ENCODE data around the gene KRTAP10-12.
A peak's percentile ranks its signal among the peaks of the same experiment; 100 is the strongest.

The KRTAP10-12 gene

DNA sequence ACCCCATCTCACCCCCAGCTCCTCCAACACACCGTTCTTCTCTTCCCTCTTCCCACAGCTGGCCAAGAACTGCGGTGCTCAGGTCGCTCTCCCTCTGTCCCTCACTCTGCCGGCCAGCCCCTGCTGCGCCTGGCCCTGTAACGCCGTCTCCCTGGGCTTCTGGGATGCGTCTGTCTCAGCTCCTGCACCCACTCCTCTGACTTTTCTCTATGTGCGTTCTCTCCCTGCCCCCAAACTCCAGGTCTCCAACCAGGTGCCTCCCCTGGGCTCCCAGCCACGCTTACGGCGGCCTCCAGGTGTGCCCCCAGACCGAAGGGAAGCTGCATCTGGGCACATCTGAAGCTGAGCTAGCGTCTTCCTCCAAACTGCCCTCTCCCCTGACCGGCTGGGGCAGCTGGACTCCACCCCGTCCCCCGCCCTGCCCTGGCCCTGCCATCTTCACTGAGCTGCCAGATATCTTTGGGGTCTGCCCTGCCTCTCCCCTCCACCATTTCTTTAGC is 2.6 kb downstream of the KRTAP10-12 start:
- no peak overlapping the region for H3K27ac Mint-ChIP-seq
- peaks cover 7% of the 10 kb centered on the region for H3K9me3 Mint-ChIP-seq
- H3K27me3 Mint-ChIP-seq (ENCODE audit: low read depth, poor library complexity) = peaks cover 73% of the 10 kb centered on the region
- DNase-seq = no peak
- H3K4me1 Mint-ChIP-seq = peaks cover 74% of the 10 kb centered on the region
- no peaks in the 10 kb centered on the region for H3K36me3 Mint-ChIP-seq (ENCODE audit: low read depth)
- TF ChIP-seq, protein P1, sequence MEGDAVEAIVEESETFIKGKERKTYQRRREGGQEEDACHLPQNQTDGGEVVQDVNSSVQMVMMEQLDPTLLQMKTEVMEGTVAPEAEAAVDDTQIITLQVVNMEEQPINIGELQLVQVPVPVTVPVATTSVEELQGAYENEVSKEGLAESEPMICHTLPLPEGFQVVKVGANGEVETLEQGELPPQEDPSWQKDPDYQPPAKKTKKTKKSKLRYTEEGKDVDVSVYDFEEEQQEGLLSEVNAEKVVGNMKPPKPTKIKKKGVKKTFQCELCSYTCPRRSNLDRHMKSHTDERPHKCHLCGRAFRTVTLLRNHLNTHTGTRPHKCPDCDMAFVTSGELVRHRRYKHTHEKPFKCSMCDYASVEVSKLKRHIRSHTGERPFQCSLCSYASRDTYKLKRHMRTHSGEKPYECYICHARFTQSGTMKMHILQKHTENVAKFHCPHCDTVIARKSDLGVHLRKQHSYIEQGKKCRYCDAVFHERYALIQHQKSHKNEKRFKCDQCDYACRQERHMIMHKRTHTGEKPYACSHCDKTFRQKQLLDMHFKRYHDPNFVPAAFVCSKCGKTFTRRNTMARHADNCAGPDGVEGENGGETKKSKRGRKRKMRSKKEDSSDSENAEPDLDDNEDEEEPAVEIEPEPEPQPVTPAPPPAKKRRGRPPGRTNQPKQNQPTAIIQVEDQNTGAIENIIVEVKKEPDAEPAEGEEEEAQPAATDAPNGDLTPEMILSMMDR (IDR thresholded peaks at IDR 0.05) = no peak
- peak overlapping the region; percentile 25 for H3K4me3 Mint-ChIP-seq

DNA sequence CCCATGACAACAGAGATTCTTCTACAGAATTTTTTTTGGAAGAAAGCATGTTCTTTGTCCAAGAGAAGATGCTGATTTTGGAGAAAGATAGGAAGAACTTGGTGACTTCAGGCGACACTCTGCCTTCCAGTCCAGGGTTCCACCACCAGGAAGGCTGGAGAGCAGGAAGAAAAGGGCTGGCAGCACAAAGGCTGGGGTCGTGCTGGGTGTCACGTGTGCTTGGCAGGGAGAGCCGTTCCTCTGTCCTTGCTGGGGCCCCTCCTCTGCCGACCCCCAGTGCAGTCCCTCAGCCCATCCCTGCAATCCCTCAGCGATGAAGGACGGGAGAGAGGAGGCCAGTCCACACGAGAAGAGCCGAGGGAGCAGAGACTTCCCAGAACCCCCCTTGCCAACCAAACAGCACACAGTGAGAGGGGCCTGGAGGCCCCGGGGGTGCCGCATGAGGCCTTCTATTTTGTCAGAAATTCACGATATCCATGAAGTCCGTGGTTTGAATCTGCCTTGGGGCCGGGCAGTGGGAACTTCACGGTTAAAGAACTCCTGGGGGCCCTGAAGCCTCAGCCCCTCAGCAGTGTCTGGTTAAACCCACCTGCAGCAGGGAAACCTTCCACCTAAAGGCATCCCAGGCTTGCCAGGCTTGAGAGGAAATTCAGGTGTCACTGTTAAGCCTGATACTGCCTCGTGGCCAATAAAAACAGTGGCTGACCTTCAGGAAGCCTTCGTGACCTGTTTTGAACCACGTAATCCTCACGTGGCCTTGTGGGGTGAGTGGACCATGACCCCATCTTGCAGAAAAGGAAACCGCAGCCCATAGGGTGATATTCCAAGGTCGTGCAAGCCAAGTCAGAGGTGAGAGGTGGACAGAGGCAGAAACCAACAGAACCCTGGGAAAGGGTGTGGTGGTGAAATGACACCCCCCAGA is 3.4 kb downstream of the KRTAP10-12 start:
- Mint-ChIP-seq H3K4me3 (no peak overlapping the region), H3K27ac (no peak overlapping the region), H3K36me3 (ENCODE audit: low read depth) (no peaks in the 10 kb centered on the region), H3K27me3 (ENCODE audit: low read depth, poor library complexity) (peaks cover 81% of the 10 kb centered on the region), H3K9me3 (peaks cover 10% of the 10 kb centered on the region), H3K4me1 (peaks cover 69% of the 10 kb centered on the region)
- no peak for DNase-seq
- TF ChIP-seq, protein P1 (IDR thresholded peaks at IDR 0.05) = no peak

DNA sequence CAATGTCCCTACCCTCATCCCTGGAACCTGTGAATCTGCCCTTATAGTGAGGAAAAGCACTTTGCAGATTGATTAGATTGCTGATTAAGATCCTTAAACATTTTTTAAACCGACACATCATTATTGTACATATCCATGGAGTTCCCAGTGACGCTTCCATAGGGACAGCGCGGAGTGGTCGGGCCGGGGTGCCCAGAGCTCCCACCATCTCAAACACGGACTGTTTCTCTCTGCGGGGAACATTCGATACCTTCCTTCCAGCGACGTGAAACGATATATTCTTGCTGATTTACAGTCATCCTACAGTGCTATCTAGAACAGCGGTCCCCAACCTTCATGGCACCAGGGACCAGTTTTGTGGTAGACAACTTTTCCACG is 4.0 kb downstream of the KRTAP10-12 start:
- H3K4me3 Mint-ChIP-seq = no peak overlapping the region
- H3K4me1 Mint-ChIP-seq = peaks cover 63% of the 10 kb centered on the region
- TF ChIP-seq, protein P1 (IDR thresholded peaks at IDR 0.05) = no peak
- no peak overlapping the region for H3K27ac Mint-ChIP-seq
- no peak for DNase-seq
- peaks cover 81% of the 10 kb centered on the region for H3K27me3 Mint-ChIP-seq (ENCODE audit: low read depth, poor library complexity)
- no peaks in the 10 kb centered on the region for H3K36me3 Mint-ChIP-seq (ENCODE audit: low read depth)
- peaks cover 16% of the 10 kb centered on the region for H3K9me3 Mint-ChIP-seq

DNA sequence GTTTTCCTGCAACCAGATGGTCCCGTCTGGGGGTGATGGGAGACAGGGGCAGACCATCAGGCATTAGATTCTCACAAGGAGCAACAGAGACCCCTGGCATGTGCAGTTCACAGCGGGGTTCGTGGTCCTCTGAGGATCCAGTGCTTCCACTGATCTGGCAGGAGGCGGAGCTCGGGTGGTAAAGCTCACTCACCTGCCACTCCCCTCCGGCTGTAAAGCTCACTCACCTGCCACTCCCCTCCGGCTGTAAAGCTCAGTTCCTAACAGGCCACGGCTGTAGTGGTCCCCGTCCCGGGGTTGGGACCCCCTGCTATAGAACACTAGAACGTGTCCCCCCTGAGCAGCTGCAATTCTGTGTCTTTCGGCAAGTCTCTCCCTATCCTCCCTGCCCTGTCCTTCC is 4.6 kb downstream of the KRTAP10-12 start:
- TF ChIP-seq, protein P1 (IDR thresholded peaks at IDR 0.05) = no peak
- Mint-ChIP-seq H3K27me3 (ENCODE audit: low read depth, poor library complexity) (peaks cover 85% of the 10 kb centered on the region), H3K9me3 (peaks cover 21% of the 10 kb centered on the region), H3K4me3 (no peak overlapping the region), H3K27ac (no peak overlapping the region), H3K4me1 (peaks cover 57% of the 10 kb centered on the region), H3K36me3 (ENCODE audit: low read depth) (no peaks in the 10 kb centered on the region)
- no peak for DNase-seq

DNA sequence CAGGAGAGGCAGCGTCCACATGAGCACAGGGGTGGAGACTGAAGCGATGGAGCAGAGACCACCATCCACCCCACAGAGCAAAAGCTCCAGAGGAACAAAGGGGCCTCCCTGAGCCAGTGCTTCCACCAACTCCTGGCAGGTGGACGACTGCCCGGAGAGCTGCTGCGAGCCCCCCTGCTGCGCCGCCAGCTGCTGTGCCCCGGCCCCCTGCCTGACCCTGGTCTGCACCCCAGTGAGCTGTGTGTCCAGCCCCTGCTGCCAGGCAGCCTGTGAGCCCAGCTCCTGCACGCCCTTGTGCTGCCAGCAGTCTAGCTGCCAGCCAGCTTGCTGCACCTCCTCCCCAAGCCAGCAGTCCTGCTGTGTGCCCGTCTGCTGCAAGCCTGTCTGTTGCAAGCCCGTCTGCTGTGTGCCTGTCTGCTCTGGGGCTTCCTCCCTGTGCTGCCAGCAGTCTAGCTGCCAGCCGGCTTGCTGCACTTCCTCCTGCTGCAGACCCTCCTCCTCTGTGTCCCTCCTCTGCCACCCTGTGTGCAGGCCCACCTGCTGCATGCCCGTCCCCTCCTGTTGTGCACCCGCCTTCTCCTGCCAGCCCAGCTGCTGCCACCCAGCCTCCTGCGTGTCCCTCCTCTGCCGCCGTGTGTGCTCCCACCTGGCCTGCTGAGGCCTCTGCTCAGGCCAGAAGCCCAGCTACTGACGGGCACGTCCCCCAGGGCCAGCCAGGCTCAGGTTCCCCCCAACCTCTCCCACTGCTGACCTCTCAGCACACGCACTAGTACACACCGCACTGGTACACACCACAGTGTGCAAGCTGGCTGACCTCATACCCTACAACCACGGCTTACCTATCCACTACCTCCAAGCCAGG is 5.4 kb downstream of the KRTAP10-12 start:
- no peak for DNase-seq
- Mint-ChIP-seq H3K27me3 (ENCODE audit: low read depth, poor library complexity) (peaks cover 87% of the 10 kb centered on the region), H3K4me3 (no peak overlapping the region), H3K36me3 (ENCODE audit: low read depth) (no peaks in the 10 kb centered on the region), H3K9me3 (peaks cover 21% of the 10 kb centered on the region), H3K27ac (no peak overlapping the region), H3K4me1 (peaks cover 52% of the 10 kb centered on the region)
- TF ChIP-seq, protein P1 (IDR thresholded peaks at IDR 0.05) = no peak

All from nephron progenitor cell (in vitro differentiated cells).